GM21423 (cell line): ENCODE measurements around the gene BRD9.
"Not testable (repeated sequence)": the region's sequence is repeated elsewhere in the genome, so short reads cannot be mapped to it uniquely, and the experiment has no call there.

Experiments used
- ATAC-seq: cut with Tn5 transposase; IDR thresholded peaks from one replicate; pipeline ENCODE4 v1.9.1; 2021; ENCODE audit warnings: mild to moderate bottlenecking, moderate library complexity; ENCODE audit not compliant: unreplicated experiment

BRD9 gene

DNA sequence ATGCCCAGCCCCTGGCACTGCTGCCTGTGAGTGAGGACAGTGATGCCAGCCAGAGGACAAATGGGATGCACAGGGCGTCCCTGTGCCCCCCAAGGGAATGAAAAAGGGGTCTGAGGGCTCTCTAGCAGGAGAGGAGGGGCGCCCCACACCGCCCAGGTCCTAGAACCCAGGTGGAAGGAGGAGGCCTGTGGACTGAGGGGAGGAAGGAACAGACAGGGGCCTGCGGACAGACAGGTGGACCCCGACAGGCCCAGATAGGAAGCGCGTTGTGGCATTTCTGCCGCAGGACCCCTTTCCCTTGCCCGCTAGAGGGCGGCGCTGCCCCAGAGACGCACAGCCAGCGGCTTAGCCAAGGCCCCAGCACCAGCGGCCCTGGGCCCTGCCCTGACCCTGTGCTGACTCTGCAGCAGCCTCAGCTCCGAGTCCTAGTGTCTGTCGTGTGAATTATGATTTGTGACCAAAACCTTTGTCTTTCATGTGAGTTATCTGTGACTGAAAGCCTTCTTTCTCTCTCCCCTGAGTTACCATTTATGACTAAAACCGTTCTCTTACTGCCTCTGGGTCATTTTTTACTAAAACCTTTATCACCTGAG lies 30.8 kb upstream of the BRD9 start:
- ATAC-seq: peak; percentile 87

GRCh38 chr5:922436-923280 lies 30.1 kb upstream of the BRD9 start:
- ATAC-seq: no peak

DNA sequence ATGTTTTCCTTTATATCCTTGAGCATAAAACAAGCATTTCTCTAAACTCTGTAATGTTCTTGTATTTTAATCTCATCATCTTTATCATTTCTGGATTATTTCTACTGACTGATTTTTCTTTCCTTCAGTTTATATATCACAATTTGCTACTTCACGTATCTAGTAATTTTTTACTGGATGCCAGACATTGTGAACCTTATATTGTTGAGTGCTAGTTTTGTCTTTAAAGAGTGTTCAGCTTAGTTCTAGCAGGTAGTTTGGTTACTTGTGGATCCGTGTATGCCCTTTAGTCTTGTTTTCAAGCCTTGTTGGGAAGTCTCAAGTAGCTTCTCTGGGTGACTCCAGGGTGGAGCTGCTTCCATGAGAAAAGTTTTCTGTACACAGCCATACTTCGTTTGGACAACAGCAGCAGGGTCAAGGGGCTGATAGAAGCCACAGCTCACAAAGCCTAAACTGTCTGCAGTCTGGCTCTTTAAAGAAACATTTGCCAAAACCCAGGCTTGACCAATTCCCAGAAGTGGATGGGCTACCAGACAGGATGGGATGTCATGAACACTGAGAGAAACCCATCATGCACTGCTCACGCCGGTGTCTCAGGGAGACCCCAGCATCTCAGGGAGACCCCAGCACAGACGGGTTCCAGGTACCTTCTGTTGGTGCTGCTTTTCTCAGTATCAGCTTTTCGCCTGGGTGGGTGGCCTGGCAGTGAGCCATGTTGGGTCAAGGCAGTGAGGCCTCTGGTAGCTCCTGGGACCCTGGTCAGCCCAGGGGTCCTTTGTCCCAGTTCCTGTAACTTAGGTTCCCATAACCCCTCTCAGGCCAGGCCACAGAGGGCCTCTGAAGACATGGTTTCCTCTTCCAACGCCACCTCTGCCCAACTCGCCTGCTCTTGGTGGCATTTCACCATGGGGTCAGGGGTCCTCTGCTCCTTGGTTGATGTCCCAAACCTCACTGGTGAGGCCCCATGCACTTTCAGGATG lies 29.1 kb upstream of the BRD9 start:
- ATAC-seq: no peak

DNA sequence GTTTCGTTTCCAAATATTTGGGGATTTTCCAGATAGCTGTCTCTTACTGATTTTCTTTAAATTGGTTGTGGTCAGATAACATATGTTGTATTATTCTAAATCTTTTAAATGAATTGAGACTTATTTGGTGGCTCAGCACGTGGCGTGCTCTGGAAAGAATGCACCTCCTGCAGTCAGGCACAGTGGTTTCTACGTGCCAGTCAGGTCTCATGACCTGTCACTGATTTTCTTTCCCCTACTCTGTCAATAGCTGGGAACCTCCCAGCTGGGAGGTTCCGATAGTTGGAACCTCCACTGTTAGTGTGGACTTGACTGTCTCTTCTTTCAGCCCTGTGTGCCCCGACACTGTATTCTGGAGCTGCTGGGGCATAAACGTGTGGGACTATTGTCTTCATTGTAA lies 27.7 kb upstream of the BRD9 start:
- ATAC-seq: no peak

- no peak for ATAC-seq
These were observed 26.9 kb upstream of the BRD9 start for GRCh38 chr5:919356-920000.

- ATAC-seq: not testable (repeated sequence)
These were observed 26.1 kb upstream of the BRD9 start for GRCh38 chr5:918717-919116.

- no peak for ATAC-seq
These were observed 24.1 kb upstream of the BRD9 start for GRCh38 chr5:916441-917293.

DNA sequence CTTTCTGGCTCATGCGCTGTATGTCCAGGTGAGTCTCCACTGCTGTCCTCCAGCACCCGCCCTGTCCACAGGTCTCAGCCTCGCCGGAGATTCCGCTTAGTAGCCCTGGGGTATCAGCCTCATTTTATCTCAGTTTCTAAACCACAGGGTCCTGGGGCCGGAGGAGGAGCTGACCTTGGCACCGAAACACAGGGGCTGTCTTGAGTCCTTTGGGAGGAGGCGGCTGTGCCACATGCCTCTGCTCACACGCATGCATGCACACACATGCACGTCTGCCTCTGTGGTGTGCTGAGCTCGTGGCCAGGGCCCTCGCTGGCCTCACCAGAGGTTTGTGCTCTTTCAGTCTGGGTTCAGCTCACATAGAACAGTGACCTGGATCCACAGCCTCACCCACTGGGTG lies 23.3 kb upstream of the BRD9 start:
- ATAC-seq: no peak

GRCh38 chr5:915346-915745 lies 22.7 kb upstream of the BRD9 start:
- ATAC-seq: not testable (repeated sequence)

DNA sequence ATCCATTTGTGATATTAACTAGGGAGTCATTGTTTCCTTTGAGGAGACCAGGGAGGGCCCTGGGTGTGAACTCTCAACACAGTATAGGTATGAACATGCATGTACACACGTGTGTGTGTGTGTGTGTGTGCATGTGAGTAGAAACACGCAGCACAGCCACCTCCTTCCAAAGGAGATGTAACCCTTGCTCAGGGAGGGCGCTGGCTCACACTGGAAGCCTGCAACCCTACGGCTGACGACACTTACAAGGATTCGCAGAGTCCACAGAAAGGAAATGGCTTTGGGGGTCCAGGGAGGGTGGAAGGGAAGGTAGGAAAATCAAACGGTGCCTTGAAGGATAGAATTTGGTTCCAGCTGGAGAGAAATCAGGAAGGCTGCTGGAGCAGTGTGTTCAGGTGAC lies 22.0 kb upstream of the BRD9 start:
- no peak for ATAC-seq

DNA sequence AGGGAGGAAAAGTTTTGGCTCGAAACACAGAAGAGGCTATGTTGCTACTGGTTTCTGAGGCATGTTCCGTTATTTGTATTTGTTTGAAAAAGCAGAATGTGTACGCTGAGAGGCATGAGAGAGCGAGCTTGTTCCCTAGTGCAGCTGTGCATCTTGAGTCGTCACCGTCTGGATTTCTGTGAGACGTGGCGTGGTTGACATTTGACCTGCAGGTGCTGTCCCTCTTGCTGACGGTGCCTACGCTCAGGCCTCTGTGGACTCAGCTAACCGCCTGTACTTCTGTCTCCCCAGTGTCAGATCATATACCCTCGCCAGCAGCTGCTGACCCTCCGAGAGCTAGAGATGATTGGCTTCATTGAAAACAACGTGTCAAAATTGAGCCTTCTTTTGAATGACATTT lies 21.6 kb upstream of the BRD9 start:
- no peak for ATAC-seq

- ATAC-seq: no peak
These were observed 19.9 kb upstream of the BRD9 start for GRCh38 chr5:912280-913091.

GRCh38 chr5:911601-912000 lies 19.0 kb upstream of the BRD9 start:
- ATAC-seq: no peak

GRCh38 chr5:910769-911160 lies 18.2 kb upstream of the BRD9 start:
- no peak for ATAC-seq

GRCh38 chr5:909994-910768 lies 17.6 kb upstream of the BRD9 start:
- no peak for ATAC-seq

DNA sequence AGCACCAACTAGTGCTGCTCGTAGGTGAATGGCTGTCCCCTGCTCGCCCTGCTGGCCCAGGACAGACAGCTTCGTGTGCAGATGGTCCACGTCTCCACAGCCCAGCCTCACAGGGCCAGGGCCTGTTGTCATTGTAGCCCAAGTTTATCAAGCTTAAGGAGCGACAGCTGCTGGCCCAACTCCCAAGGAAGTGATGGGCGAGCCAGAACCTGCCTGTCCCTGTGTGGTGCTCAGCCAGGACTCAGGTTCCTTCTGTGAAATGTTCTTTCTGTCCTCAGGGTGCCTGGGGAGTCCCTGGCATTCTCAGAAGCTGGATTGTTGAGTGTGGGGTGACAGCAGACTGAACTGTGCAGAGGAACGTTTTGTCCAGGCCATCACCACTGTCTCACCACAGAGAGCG lies 16.5 kb upstream of the BRD9 start:
- no peak for ATAC-seq

GRCh38 chr5:908172-908571 lies 15.6 kb upstream of the BRD9 start:
- ATAC-seq: no peak

GRCh38 chr5:907366-907910 lies 14.8 kb upstream of the BRD9 start:
- no peak for ATAC-seq
